ENCODE data around the gene ATG7.
A peak's percentile ranks its signal among the peaks of the same experiment; 100 is the strongest.
"Not testable (repeated sequence)": the region's sequence is repeated elsewhere in the genome, so short reads cannot be mapped to it uniquely, and the experiment has no call there.

The ATG7 gene

GRCh38 chr3:11254876-11255275, 17.3 kb upstream of the ATG7 start:
- no peak for DNase-seq

GRCh38 chr3:11255537-11255936, 16.7 kb upstream of the ATG7 start:
- DNase-seq = not testable (repeated sequence)

- DNase-seq = no peak
Measured at GRCh38 chr3:11258958-11259357, 13.2 kb upstream of the ATG7 start.

GRCh38 chr3:11260460-11260859, 11.7 kb upstream of the ATG7 start:
- no peak for DNase-seq

GRCh38 chr3:11269007-11269406, 3.2 kb upstream of the ATG7 start:
- no peak for DNase-seq

- DNase-seq = no peak
Measured at GRCh38 chr3:11272906-11273574, 843 bp downstream of the ATG7 start.

- DNase-seq = no peak
Measured at GRCh38 chr3:11273891-11274291, 1.7 kb downstream of the ATG7 start.

GRCh38 chr3:11274566-11275142, 2.5 kb downstream of the ATG7 start:
- no peak for DNase-seq

- no peak for DNase-seq
Measured at GRCh38 chr3:11275926-11276325, 3.7 kb downstream of the ATG7 start.

- no peak for DNase-seq
Measured at GRCh38 chr3:11276901-11277300, 4.7 kb downstream of the ATG7 start.

GRCh38 chr3:11282250-11283138, 10.3 kb downstream of the ATG7 start:
- DNase-seq = peak; percentile 44

- DNase-seq = no peak
Measured at GRCh38 chr3:11283139-11283475, 10.9 kb downstream of the ATG7 start.

GRCh38 chr3:11284011-11284410, 11.8 kb downstream of the ATG7 start:
- DNase-seq = no peak

- DNase-seq = no peak
Measured at GRCh38 chr3:11285471-11285870, 13.3 kb downstream of the ATG7 start.

GRCh38 chr3:11287404-11287803, 15.2 kb downstream of the ATG7 start:
- DNase-seq = no peak

GRCh38 chr3:11288021-11288491, 15.9 kb downstream of the ATG7 start:
- DNase-seq = no peak

GRCh38 chr3:11288786-11289637, 16.8 kb downstream of the ATG7 start:
- DNase-seq = no peak

- DNase-seq = no peak
Measured at GRCh38 chr3:11289864-11290263, 17.7 kb downstream of the ATG7 start.

GRCh38 chr3:11290743-11291680, 18.8 kb downstream of the ATG7 start:
- DNase-seq = no peak

- no peak for DNase-seq
Measured at GRCh38 chr3:11291808-11292207, 19.6 kb downstream of the ATG7 start.

GRCh38 chr3:11297126-11297525, 24.9 kb downstream of the ATG7 start:
- no peak for DNase-seq

GRCh38 chr3:11300970-11301369, 28.8 kb downstream of the ATG7 start:
- no peak for DNase-seq

Measured in NCI-H2171 (cell line).